Measurements from ENCODE around the gene CACNA1G.

CACNA1G gene

DNA sequence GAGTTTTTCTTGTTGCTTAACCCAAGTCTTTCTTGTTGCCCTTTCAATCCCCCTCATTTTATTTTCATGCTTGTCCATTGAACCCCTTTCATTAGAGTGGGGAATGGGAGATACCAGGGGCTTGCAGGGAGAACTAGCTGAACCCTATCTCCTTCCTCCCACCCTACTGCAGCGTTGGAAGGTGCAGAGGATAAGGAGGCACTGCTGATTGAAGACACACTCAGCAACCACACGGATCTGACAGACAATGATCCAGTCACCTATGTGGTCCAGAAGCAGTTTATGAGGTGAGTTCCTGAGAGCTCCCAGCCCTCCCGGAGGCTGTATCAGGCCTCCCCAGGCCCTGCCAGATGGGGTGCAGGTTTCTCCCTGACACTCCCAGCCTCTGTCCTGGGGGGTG lies 114.7 kb downstream of the CACNA1G start:
- DNase-seq (ENCODE audit: low spot score) = no peak

DNA sequence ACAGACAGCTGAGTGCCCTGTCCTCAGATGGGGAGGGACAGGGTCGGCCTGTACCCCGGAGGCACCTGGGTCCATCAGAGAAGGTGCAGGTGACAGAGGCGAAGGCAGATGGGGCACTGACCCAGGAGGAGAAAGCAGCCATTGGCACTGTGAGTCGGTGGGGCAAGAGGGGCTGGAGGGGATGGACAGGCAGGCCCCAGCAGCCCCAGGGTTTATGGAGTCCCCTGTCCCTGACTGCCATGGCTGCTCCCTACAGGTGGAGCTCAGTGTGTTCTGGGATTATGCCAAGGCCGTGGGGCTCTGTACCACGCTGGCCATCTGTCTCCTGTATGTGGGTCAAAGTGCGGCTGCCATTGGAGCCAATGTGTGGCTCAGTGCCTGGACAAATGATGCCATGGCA lies 115.1 kb downstream of the CACNA1G start:
- DNase-seq (ENCODE audit: low spot score) = no peak

DNA sequence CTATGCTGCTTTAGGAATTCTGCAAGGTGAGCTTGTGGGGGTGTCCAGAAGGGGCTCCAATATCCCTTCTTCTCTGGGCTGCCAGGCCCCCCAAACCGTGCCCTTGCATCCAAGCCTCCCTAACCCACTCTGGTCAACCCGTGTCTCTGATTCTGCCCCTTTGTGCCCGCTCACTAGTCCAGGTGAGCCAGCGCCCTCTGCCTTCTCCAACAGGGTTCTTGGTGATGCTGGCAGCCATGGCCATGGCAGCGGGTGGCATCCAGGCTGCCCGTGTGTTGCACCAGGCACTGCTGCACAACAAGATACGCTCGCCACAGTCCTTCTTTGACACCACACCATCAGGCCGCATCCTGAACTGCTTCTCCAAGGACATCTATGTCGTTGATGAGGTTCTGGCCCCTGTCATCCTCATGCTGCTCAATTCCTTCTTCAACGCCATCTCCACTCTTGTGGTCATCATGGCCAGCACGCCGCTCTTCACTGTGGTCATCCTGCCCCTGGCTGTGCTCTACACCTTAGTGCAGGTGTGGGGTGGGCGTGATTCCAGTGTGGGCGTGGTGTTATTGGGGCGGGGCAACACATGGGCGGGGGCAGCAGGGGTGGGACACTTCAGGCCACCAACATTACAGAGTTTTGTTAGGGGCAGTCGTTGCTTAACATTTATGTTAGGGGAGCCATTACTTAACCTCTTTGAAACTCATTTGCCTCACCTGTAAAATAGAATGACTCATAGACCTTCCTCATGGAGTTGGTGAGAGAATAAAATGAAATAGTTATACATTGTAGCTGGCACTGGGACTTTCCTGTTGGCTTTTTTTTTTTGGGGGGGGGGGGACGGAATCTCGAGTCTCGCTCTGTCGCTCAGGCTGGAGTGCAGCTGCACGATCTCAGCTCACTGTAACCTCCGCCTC lies 115.8 kb downstream of the CACNA1G start:
- DNase-seq (ENCODE audit: low spot score) = no peak
